Measurements from ENCODE around the gene NRL. TPM values are rescaled to one million over a fixed set of nuclear protein-coding genes. Genes with fewer than 3 reads are reported as not detected.

Gene NRL
- total RNA-seq, 1 experiment from 2014 or later = 2.5 TPM

GRCh38 chr14:24132061-24132685 lies 17.4 kb upstream of the NRL start:
- H2BK120ac ChIP-seq (ENCODE audit: low read depth, low read length, poor library complexity, severe bottlenecking) = no peak overlapping the region
- H2BK12ac ChIP-seq (ENCODE audit: insufficient read length, low read depth, low read length) = no peak overlapping the region
- H3K23me2 ChIP-seq (ENCODE audit: insufficient read length, low read depth, low read length, poor library complexity, severe bottlenecking) = peaks cover 10% of the 10 kb centered on the region
- H4K20me1 ChIP-seq (ENCODE audit: control insufficient read depth, insufficient read depth, insufficient read length) = no peaks in the 10 kb centered on the region
- H3K23ac ChIP-seq (ENCODE audit: insufficient read length, low read depth, low read length) = no peak overlapping the region
- H2BK20ac ChIP-seq (ENCODE audit: low read depth, low read length, poor library complexity, severe bottlenecking) = no peak overlapping the region
- no peaks in the 10 kb centered on the region for H3K4me1 ChIP-seq (ENCODE audit: insufficient read depth, low read length)
- H3K56ac ChIP-seq (ENCODE audit: insufficient read length, low read depth, low read length) = no peak overlapping the region
- H3K27ac ChIP-seq (ENCODE audit: insufficient read length, low read depth, low read length) = no peak overlapping the region
- Mint-ChIP-seq H3K27ac (peak overlapping the region in 2 of 3 experiments; percentile 39 to 50; a peak in 1 of 7 replicates), H3K9me3 (0 out of 5 replicates have a peak, but pooled peaks cover 0 to 2% of the 10 kb centered on the region in 2 experiments), H3K4me1 (peaks cover 14 to 16% of the 10 kb centered on the region in 2 experiments), H3K36me3 (ENCODE audit: insufficient read depth in 1 of 3, low read depth in 3 of 3) (peaks cover 0 to 4% (median 2%) of the 10 kb centered on the region in 3 experiments; a peak in 4 of 7 replicates), H3K4me3 (no peak overlapping the region), H3K27me3 (ENCODE audit: low read depth) (no peaks in the 10 kb centered on the region)
- H2AK5ac ChIP-seq (ENCODE audit: insufficient read length, low read length) = no peak overlapping the region
- H3K9me3 ChIP-seq (ENCODE audit: control insufficient read depth, low read depth, low read length) = no peaks in the 10 kb centered on the region
- no peak overlapping the region for H4K91ac ChIP-seq (ENCODE audit: insufficient read length, low read depth, low read length)
- no peaks in the 10 kb centered on the region for H3K79me2 ChIP-seq (ENCODE audit: insufficient read depth, low read length)
- H3K4me2 ChIP-seq (ENCODE audit: insufficient read depth, insufficient read length, low read length) = no peak overlapping the region
- H3K79me1 ChIP-seq (ENCODE audit: insufficient read depth, low read depth, low read length, poor library complexity, severe bottlenecking) = no peaks in the 10 kb centered on the region
- no peak for DNase-seq
- H4K5ac ChIP-seq (ENCODE audit: insufficient read length, low read depth, low read length) = no peak overlapping the region
- H3K9ac ChIP-seq (ENCODE audit: extremely low read depth, insufficient read length, low read length) = no peak overlapping the region
- no peak overlapping the region for H2BK15ac ChIP-seq (ENCODE audit: low read depth, low read length)
- H4K8ac ChIP-seq (replicated peaks; ENCODE audit: insufficient read length, low read depth, low read length) = no peak overlapping the region
- H3K27me3 ChIP-seq (ENCODE audit: insufficient read depth, low read length) = no peaks in the 10 kb centered on the region
- no peak overlapping the region for H3K14ac ChIP-seq (ENCODE audit: insufficient read depth, low read length)
- no peak overlapping the region for H3K4ac ChIP-seq (ENCODE audit: low read depth, low read length)
- no peak for TF ChIP-seq CTCF (conservative IDR thresholded peaks at IDR 0.05)
- no peak overlapping the region for H2AFZ ChIP-seq (ENCODE audit: low read length)
- H3T11ph ChIP-seq (ENCODE audit: low read length) = no peak overlapping the region
- no peak overlapping the region for H2BK5ac ChIP-seq (ENCODE audit: insufficient read length, low read length)
- H3K18ac ChIP-seq (ENCODE audit: insufficient read length, low read depth, low read length) = no peak overlapping the region
- no CpG with 5 or more reads among the region's 24 CpGs for WGBS (ENCODE audit: extremely low coverage, insufficient read length, low lambda C conversion rate)

Data from H9 (cell line).